Measurements from ENCODE around the gene ILKAP. TPM values are rescaled to one million over a fixed set of nuclear protein-coding genes. Genes with fewer than 3 reads are reported as not detected.

ILKAP gene
- total RNA-seq, 1 donor from 2014 or later = 43.4 TPM

DNA sequence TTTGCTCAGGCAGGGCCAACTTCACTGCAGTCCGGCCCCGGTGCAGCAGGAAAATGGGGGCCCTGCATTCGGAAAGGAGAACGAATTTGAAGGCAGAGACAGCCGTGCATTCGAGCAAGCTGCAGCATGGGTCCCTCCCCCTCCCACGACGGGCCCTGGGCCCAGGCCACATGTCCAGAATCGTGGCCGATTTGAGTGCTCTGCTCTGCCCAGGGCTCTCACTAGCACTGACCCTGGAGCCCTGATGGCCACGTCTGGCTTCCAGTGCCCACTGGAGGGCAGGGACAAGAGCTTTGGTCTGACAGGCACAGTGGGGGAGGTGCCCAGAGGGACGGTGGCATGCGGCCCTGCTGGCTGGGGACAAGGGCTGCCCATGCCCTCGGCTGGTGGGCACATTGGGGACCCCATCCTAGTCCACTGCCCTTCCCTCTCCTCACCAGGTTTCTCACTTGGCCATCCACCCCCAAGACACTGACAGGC, 79.5 kb downstream of the ILKAP start:
- ATAC-seq = no peak
- peaks cover 14% of the 10 kb centered on the region for H3K27me3 ChIP-seq (ENCODE audit: low read depth)
- no peaks in the 10 kb centered on the region for H3K36me3 ChIP-seq
- no peak overlapping the region for H3K27ac ChIP-seq
- DNase-seq = peak; percentile 24
- intact Hi-C loops (cut with DNase I) = no loop called here
- H3K9me3 ChIP-seq = no peaks in the 10 kb centered on the region
- no peak overlapping the region for H3K4me3 ChIP-seq
- TF ChIP-seq, protein P1, sequence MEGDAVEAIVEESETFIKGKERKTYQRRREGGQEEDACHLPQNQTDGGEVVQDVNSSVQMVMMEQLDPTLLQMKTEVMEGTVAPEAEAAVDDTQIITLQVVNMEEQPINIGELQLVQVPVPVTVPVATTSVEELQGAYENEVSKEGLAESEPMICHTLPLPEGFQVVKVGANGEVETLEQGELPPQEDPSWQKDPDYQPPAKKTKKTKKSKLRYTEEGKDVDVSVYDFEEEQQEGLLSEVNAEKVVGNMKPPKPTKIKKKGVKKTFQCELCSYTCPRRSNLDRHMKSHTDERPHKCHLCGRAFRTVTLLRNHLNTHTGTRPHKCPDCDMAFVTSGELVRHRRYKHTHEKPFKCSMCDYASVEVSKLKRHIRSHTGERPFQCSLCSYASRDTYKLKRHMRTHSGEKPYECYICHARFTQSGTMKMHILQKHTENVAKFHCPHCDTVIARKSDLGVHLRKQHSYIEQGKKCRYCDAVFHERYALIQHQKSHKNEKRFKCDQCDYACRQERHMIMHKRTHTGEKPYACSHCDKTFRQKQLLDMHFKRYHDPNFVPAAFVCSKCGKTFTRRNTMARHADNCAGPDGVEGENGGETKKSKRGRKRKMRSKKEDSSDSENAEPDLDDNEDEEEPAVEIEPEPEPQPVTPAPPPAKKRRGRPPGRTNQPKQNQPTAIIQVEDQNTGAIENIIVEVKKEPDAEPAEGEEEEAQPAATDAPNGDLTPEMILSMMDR (IDR thresholded peaks at IDR 0.05) = no peak
- H3K4me1 ChIP-seq = no peaks in the 10 kb centered on the region

DNA sequence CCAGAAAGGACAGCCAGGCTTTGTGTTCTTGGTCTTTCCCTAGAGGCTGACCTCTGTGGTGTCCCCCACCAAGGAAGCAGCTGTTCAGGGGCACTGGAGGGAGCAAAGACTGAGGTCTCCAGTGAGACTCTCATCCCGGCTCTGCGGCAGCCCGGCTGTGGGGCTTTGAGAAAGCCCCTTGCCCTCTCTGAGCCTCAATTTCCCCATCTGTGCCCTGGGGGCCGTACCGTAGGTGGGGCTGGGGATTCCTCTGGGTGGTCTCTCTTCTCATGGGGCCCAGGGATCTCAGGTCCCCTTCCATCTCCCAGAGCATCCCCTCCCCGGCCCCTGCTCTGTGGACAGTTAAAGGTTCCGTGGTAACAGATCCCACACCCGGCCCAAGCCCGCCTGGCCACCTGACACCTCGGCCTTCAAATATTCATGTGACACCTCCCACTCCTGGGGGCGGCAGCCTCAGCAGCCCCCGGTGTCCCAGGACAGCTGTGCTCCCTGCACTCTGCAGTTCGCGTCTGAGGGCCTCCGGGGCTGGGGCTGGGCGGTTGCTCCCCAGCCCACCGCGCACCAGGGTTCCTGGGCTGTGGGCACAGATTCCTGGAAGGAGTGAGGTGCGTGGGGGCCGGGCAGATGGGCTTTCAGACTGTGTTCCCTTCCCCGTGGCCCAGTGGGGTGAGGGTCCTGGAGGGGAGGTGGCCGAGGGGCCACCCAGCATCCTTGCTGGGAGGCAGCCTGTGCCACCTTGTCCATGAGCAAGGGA, 80.1 kb downstream of the ILKAP start:
- Histone ChIP-seq H3K27me3 (ENCODE audit: low read depth) (peaks cover 14% of the 10 kb centered on the region), H3K36me3 (no peaks in the 10 kb centered on the region), H3K27ac (no peak overlapping the region), H3K4me3 (no peak overlapping the region), H3K9me3 (no peaks in the 10 kb centered on the region), H3K4me1 (no peaks in the 10 kb centered on the region)
- TF ChIP-seq, protein P1 (IDR thresholded peaks at IDR 0.05) = no peak
- DNase-seq = peak; percentile 41
- no peak for ATAC-seq
- intact Hi-C loops (cut with DNase I) = no loop called here

DNA sequence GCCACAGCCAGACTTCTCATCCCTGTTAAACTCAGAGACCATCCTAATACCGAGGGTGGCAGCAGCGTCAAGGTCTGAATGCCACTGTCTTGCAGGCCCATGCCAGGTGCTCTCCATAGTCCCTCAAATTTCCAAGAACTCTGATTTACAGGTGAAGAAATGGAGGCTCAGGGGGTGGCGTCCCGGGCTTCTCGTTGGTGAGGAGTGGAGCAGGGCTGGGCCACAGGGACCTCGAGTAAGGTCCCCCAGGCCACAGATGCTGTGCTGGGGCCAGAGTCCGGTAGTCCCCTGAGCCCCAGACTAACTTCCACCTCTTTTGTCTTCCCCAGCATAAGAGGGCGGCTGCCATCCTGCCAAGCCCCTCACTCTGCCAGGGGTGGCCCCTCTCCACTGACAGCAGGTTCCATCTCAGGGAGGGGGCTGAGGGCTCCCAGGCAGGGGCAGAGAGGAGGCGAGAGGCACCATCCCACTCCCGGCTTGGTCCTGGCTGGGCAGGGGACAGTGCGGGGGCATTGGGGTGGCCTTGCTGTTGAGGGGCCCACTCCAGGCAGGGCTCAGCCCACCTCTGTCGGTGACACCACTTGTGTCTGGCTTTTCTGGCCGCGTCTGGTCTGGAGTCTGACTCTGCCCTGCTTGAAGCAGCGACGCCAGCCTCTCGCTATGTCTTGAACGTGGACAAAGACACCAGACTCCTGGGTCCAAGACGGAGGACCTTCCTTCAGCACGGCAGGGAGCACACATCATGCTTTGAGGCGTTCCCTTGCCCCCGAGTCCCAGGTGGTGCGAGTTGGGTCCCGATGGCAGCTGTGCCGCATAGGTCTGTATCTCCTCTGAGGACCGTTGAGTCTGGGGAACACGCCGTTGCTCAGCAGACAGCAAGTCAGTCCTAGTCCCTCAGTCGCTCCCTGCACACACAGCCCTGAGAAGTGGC, 80.9 kb downstream of the ILKAP start:
- H3K27me3 ChIP-seq (ENCODE audit: low read depth) = peaks cover 14% of the 10 kb centered on the region
- peak; percentile 45 for DNase-seq

DNA sequence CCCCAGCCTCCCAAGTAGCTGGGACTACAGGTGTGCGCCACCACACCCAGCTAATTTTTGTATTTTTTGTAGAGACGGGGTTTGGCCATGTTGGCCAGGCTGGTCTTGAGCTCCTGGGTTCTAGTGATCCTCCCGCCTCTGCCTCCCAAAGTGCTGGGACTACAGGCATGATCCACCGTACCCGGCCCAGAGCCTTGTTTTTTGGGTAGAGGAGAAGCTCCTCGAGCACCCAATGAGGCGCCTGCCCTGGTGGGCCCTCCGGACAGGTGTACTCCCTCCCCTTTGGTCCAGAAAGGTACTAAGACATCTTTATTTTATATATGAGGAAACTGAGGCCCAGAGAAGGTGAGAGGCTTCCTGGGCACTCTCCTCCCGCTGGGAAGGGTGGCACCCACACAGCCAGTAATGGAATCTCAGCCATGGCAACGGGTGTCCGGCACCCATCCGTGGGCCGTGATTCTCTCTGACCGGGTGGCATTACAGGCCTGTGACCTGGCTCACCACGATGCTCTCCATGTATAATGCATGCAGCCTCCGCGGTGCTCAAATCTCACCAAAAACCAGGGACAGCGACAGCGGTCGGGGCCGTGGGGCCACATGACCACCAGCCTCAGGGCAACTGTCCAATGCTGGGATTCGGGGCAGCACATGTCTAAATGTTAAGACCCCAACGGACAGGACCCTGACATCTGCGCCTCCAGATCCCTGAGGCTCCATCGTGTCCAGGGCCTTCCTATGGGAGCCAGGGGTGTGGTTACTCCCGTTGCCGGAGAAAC, 81.8 kb downstream of the ILKAP start:
- no peak overlapping the region for H3K4me3 ChIP-seq
- H3K9me3 ChIP-seq = no peaks in the 10 kb centered on the region
- ATAC-seq (no peak), DNase-seq (peak; percentile 42)
- peaks cover 17% of the 10 kb centered on the region for H3K27me3 ChIP-seq (ENCODE audit: low read depth)
- TF ChIP-seq, protein P1 (IDR thresholded peaks at IDR 0.05) = no peak
- no peak overlapping the region for H3K27ac ChIP-seq
- H3K36me3 ChIP-seq = no peaks in the 10 kb centered on the region
- intact Hi-C loops (cut with DNase I) = no loop called here
- H3K4me1 ChIP-seq = no peaks in the 10 kb centered on the region

More for the DNA sequence above, 80.9 kb downstream of the ILKAP start:
- no peaks in the 10 kb centered on the region for H3K36me3 ChIP-seq
- H3K27ac ChIP-seq = no peak overlapping the region
- no peaks in the 10 kb centered on the region for H3K4me1 ChIP-seq
- H3K4me3 ChIP-seq = no peak overlapping the region
- no peaks in the 10 kb centered on the region for H3K9me3 ChIP-seq
- intact Hi-C loops (cut with DNase I) = no loop called here
- TF ChIP-seq, protein P1 (IDR thresholded peaks at IDR 0.05) = no peak
- ATAC-seq = no peak

Data from lower lobe of right lung (tissue), 2 donors.